Chondrocyte (in vitro differentiated cells): ENCODE results near the gene RAB21. TPM values are rescaled to one million over a fixed set of nuclear protein-coding genes. Genes with fewer than 3 reads are reported as not detected.

Source experiments
- DNase-seq: peaks from one replicate; pipeline ENCODE4 v3.0.0; 2021; ENCODE audit warnings: mixed read lengths, low spot score
- H3K27ac Mint-ChIP-seq: one replicate; pipeline ENCODE4 v1.8.0; 2021; ENCODE audit warnings: mild to moderate bottlenecking, moderate library complexity, mixed read lengths; ENCODE audit not compliant: unreplicated experiment
- H3K27me3 Mint-ChIP-seq: 2 replicates; pipeline ENCODE4 v1.8.0; 2021; ENCODE audit warnings: low read depth, mixed read lengths
- H3K36me3 Mint-ChIP-seq: 2 replicates; pipeline ENCODE4 v1.8.0; 2021; ENCODE audit warnings: low read depth, mixed read lengths
- H3K4me1 Mint-ChIP-seq: 2 replicates; pipeline ENCODE4 v1.8.0; 2021; ENCODE audit warnings: low read depth, mild to moderate bottlenecking, mixed read lengths
- H3K4me3 Mint-ChIP-seq: one replicate; pipeline ENCODE4 v1.8.0; 2021; ENCODE audit warnings: mild to moderate bottlenecking, moderate library complexity, mixed read lengths; ENCODE audit not compliant: unreplicated experiment
- H3K9me3 Mint-ChIP-seq: 2 replicates; pipeline ENCODE4 v1.8.0; 2021; ENCODE audit warnings: low read depth, mixed read lengths
- total RNA-seq: library from RNA; stranded (reverse); gene quantifications from 3 replicates; pipeline ENCODE4 v1.2.1, GENCODE V29; 2021
- TF ChIP-seq, protein P1 (sequence below): fragments of 200-600 bp; sonication (generic); IDR thresholded peaks from 2 replicates; pipeline ENCODE4 v1.5.0; 2021; ENCODE audit warnings: antibody characterized with exemption, mild to moderate bottlenecking, moderate library complexity

The RAB21 gene
- total RNA-seq, 1 donor from 2014 or later, result 77.1 TPM

DNA sequence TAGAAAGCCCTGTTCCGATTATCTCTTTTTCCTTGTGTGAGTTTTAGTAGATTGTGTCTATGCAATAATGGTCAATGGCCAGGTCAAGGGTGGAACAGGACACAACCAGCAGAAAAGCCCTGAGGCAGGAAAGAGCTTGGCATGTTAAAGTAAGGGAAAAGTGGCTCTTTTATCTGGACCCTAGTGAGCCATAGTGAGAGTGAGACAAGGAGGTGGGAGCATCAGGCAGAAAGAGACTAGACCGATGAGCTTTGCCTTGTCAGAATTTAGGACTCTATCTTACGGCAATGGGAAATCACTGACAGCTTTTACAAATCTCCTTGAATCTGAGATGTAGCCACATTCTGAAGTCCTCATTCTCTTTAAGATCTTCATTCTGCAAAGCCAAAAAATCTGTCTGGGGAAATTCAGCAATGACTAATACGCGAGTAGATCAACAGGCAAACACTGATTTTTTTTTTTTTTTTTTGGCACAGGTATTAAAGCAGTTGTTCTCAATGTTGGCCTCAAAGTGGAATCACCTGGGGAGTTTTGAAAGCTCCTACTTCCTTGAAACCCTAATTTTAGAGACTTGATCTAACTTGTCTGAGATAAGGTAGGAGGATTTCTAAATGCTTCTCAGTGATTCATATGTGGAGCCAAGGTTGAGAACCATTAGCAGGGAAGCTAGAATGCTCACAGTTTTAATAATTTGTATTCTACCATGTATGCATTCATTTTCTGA, 34.9 kb upstream of the RAB21 start:
- TF ChIP-seq, protein P1, sequence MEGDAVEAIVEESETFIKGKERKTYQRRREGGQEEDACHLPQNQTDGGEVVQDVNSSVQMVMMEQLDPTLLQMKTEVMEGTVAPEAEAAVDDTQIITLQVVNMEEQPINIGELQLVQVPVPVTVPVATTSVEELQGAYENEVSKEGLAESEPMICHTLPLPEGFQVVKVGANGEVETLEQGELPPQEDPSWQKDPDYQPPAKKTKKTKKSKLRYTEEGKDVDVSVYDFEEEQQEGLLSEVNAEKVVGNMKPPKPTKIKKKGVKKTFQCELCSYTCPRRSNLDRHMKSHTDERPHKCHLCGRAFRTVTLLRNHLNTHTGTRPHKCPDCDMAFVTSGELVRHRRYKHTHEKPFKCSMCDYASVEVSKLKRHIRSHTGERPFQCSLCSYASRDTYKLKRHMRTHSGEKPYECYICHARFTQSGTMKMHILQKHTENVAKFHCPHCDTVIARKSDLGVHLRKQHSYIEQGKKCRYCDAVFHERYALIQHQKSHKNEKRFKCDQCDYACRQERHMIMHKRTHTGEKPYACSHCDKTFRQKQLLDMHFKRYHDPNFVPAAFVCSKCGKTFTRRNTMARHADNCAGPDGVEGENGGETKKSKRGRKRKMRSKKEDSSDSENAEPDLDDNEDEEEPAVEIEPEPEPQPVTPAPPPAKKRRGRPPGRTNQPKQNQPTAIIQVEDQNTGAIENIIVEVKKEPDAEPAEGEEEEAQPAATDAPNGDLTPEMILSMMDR, result no peak
- Mint-ChIP-seq H3K27me3 (no peaks in the 10 kb centered on the region), H3K36me3 (peaks cover 1% of the 10 kb centered on the region), H3K4me1 (no peaks in the 10 kb centered on the region), H3K27ac (no peak overlapping the region), H3K4me3 (no peak overlapping the region), H3K9me3 (peaks cover 10% of the 10 kb centered on the region)
- no peak for DNase-seq

DNA sequence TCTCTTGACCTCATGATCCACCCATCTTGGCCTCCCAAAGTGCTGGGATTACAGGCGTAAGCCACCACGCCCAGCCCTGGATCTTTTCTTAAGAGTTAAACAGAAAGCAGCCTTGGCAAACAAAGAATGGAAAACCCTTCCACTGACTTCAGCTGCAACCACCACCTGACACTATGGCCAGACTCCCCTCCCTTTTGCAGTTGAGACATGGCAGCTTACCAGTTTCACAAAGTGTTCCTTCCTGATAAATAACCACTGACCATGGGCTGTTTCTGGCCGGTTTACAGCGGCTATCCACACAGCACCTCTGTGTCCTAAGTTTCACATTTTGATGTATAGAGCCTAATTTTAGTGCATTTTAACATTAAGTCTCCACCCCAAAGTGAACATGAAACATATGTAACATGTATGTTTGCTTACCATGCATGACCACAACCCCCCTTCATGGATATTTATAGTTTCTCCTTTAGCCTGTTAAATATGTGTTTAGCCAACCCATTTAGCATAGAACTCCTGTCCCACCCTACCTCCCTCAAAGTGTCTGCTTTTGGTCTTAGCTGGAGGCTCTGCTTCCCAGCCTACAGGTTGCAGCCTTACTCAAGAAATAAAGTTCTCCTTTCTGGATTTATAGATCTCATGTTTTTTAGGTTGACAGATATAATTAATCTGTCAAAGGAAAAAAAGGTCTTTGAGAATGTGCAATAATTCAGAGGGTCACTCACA, 32.7 kb upstream of the RAB21 start:
- no peak for DNase-seq
- no peak overlapping the region for H3K27ac Mint-ChIP-seq
- no peaks in the 10 kb centered on the region for H3K36me3 Mint-ChIP-seq
- no peaks in the 10 kb centered on the region for H3K27me3 Mint-ChIP-seq
- TF ChIP-seq, protein P1, result no peak
- no peaks in the 10 kb centered on the region for H3K4me1 Mint-ChIP-seq
- no peaks in the 10 kb centered on the region for H3K9me3 Mint-ChIP-seq
- no peak overlapping the region for H3K4me3 Mint-ChIP-seq

DNA sequence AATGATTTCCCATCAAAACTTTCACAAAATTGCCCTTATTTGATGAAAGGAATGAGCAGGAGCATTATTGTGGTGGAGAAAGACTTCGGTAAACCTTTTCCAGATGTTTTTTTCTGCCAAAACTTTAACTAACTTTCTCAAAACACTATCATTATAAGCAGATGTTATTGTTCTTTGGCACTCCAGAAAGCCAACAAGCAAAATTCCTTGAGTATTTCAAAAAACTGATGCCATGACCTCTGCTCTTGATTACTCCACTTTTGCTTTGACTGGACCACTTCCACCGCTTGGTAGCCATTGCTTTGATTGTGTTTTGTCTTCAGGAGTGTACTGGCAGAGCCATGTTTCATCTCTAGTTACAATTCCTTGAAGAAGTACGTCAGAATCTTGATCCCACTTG, 29.7 kb upstream of the RAB21 start:
- H3K36me3 Mint-ChIP-seq, result no peaks in the 10 kb centered on the region
- no peak for DNase-seq
- no peaks in the 10 kb centered on the region for H3K9me3 Mint-ChIP-seq
- H3K4me1 Mint-ChIP-seq, result no peaks in the 10 kb centered on the region
- H3K27me3 Mint-ChIP-seq, result no peaks in the 10 kb centered on the region
- TF ChIP-seq, protein P1, result no peak
- no peak overlapping the region for H3K4me3 Mint-ChIP-seq
- no peak overlapping the region for H3K27ac Mint-ChIP-seq

DNA sequence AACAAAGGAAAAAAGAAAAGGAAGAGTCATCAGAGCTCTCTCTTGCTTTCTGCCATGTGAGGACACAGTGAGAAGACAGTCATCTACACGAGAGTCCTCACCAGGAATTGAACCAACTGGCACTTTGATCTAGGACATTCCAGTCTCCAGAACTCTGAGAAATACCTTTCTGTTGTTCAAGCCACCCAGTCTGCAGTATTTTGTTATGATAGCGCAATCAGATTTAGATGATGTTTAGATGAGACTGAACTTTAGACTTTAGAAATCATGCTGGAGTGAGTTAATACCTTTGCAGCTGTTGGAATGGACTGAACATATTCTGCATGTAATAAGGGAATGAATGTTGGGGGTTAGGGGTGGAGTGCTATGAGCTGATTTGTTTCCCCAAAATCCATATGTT, 28.1 kb upstream of the RAB21 start:
- H3K4me3 Mint-ChIP-seq, result no peak overlapping the region
- H3K36me3 Mint-ChIP-seq, result no peaks in the 10 kb centered on the region
- no peaks in the 10 kb centered on the region for H3K9me3 Mint-ChIP-seq
- no peak overlapping the region for H3K27ac Mint-ChIP-seq
- TF ChIP-seq, protein P1, result no peak
- no peaks in the 10 kb centered on the region for H3K27me3 Mint-ChIP-seq
- no peak for DNase-seq
- peaks cover 3% of the 10 kb centered on the region for H3K4me1 Mint-ChIP-seq

DNA sequence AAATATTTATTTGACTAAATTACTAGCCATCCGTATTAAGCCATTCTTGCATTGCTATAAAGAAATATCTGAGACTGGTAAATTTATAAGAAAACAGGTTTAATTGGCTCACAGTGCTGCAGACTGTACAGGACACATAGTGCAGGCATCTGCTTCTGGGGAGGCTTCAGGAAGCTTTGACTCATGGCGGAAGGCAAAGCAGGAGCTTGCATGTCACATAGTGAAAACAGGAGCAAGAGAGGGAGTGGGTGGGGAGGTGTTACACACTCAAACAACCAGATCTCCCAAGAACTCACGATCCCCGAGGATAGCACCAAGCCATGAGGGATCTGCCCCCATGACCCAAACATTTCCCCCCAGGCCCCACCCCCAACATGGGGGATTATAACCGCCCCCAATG, 26.7 kb upstream of the RAB21 start:
- no peak overlapping the region for H3K27ac Mint-ChIP-seq
- TF ChIP-seq, protein P1, result no peak
- no peaks in the 10 kb centered on the region for H3K36me3 Mint-ChIP-seq

More for the DNA sequence above, 26.7 kb upstream of the RAB21 start:
- peaks cover 3% of the 10 kb centered on the region for H3K4me1 Mint-ChIP-seq
- H3K27me3 Mint-ChIP-seq, result no peaks in the 10 kb centered on the region
- DNase-seq, result no peak
- no peaks in the 10 kb centered on the region for H3K9me3 Mint-ChIP-seq
- H3K4me3 Mint-ChIP-seq, result no peak overlapping the region
